SK-N-SH treated with all-trans-retinoic acid at 6 μM for 48 hours (cell line): ENCODE data around the gene SBNO1.

Experiments used
- ATAC-seq: fragments of 200-7000 bp; cut with Tn5 transposase; 3 replicates; pipeline ENCODE4 v1.9.1; 2020; ENCODE audit warnings: mild to moderate bottlenecking, moderate library complexity
- ARNTL ChIP-seq: fragments of 450-650 bp; formaldehyde crosslinking; IDR thresholded peaks from 2 replicates; pipeline ENCODE4 v1.5.0; 2020; ENCODE audit warnings: low read depth, mild to moderate bottlenecking, moderate library complexity, borderline replicate concordance
- CSDC2 ChIP-seq: fragments of 250-450 bp; sonication (Bioruptor Pico); IDR thresholded peaks from 2 replicates; pipeline ENCODE4 v1.5.0; 2020; ENCODE audit warnings: mild to moderate bottlenecking, moderate library complexity
- ESRRG ChIP-seq: fragments of 250-450 bp; sonication (Bioruptor Pico); IDR thresholded peaks from 2 replicates; pipeline ENCODE4 v1.6.1; 2021; ENCODE audit warnings: mild to moderate bottlenecking
- GLIS3 ChIP-seq: fragments of 250-450 bp; sonication (Bioruptor Pico); IDR thresholded peaks from 2 replicates; pipeline ENCODE4 v1.5.0; 2020; ENCODE audit warnings: mild to moderate bottlenecking, moderate library complexity
- OSR1 ChIP-seq: fragments of 250-450 bp; sonication (Bioruptor Pico); IDR thresholded peaks from 2 replicates; pipeline ENCODE4 v1.8.0; 2022; ENCODE audit warnings: moderate library complexity, mild to moderate bottlenecking, inconsistent platforms
- RARB ChIP-seq: fragments of 250-450 bp; sonication (Bioruptor Pico); IDR thresholded peaks from 2 replicates; pipeline ENCODE4 v1.8.0; 2021; ENCODE audit warnings: mild to moderate bottlenecking, moderate library complexity
- TCF4 ChIP-seq: fragments of 250-450 bp; sonication (Bioruptor Pico); IDR thresholded peaks from 2 replicates; pipeline ENCODE4 v1.8.0; 2021; ENCODE audit warnings: mild to moderate bottlenecking, moderate library complexity, borderline replicate concordance
- TSHZ2 ChIP-seq: fragments of 250-450 bp; sonication (Bioruptor Pico); IDR thresholded peaks from 2 replicates; pipeline ENCODE4 v1.5.0; 2020; ENCODE audit warnings: mild to moderate bottlenecking, moderate library complexity
- ZC3H10 ChIP-seq: fragments of 250-450 bp; sonication (Bioruptor Pico); IDR thresholded peaks from 2 replicates; pipeline ENCODE4 v1.5.1; 2021; ENCODE audit warnings: mild to moderate bottlenecking, moderate library complexity
- ZFP3 ChIP-seq: fragments of 250-450 bp; sonication (Bioruptor Pico); IDR thresholded peaks from 2 replicates; pipeline ENCODE4 v1.5.0; 2020; ENCODE audit warnings: mild to moderate bottlenecking, moderate library complexity
- ZFP30 ChIP-seq: fragments of 450-650 bp; formaldehyde crosslinking; IDR thresholded peaks from 2 replicates; pipeline ENCODE4 v1.5.0; 2022; ENCODE audit warnings: mild to moderate bottlenecking, moderate library complexity
- ZNF70 ChIP-seq: fragments of 450-650 bp; formaldehyde crosslinking; IDR thresholded peaks from 2 replicates; pipeline ENCODE4 v1.5.0; 2020; ENCODE audit warnings: mild to moderate bottlenecking, moderate library complexity
- ZNF8 ChIP-seq: fragments of 450-650 bp; formaldehyde crosslinking; IDR thresholded peaks from 2 replicates; pipeline ENCODE4 v1.5.0; 2020; ENCODE audit warnings: mild to moderate bottlenecking, moderate library complexity
- TF ChIP-seq, protein P1 (sequence below): fragments of 250-450 bp; sonication (Bioruptor Pico); IDR thresholded peaks from 2 replicates; pipeline ENCODE4 v1.8.0; 2020; ENCODE audit warnings: mild to moderate bottlenecking, moderate library complexity, borderline replicate concordance
- TF ChIP-seq, protein P2 (sequence below): fragments of 250-450 bp; sonication (Bioruptor Pico); IDR thresholded peaks from 2 replicates; pipeline ENCODE4 v1.5.1; 2021; ENCODE audit warnings: mild to moderate bottlenecking, moderate library complexity

Gene SBNO1

GRCh38 chr12:123397400-123397799 lies 32.8 kb upstream of the SBNO1 start:
- TF ChIP-seq, protein P1, sequence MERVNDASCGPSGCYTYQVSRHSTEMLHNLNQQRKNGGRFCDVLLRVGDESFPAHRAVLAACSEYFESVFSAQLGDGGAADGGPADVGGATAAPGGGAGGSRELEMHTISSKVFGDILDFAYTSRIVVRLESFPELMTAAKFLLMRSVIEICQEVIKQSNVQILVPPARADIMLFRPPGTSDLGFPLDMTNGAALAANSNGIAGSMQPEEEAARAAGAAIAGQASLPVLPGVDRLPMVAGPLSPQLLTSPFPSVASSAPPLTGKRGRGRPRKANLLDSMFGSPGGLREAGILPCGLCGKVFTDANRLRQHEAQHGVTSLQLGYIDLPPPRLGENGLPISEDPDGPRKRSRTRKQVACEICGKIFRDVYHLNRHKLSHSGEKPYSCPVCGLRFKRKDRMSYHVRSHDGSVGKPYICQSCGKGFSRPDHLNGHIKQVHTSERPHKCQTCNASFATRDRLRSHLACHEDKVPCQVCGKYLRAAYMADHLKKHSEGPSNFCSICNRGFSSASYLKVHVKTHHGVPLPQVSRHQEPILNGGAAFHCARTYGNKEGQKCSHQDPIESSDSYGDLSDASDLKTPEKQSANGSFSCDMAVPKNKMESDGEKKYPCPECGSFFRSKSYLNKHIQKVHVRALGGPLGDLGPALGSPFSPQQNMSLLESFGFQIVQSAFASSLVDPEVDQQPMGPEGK, result no peak
- TF ChIP-seq OSR1 (CRISPR knock-in tag) (no peak), ARNTL (no peak), ZFP3 (CRISPR knock-in tag) (no peak), ZNF8 (no peak), CSDC2 (CRISPR knock-in tag) (no peak), TSHZ2 (CRISPR knock-in tag) (no peak), ZNF70 (CRISPR knock-in tag) (no peak), ZC3H10 (CRISPR knock-in tag) (no peak), ESRRG (CRISPR knock-in tag) (no peak)
- TF ChIP-seq, protein P2, sequence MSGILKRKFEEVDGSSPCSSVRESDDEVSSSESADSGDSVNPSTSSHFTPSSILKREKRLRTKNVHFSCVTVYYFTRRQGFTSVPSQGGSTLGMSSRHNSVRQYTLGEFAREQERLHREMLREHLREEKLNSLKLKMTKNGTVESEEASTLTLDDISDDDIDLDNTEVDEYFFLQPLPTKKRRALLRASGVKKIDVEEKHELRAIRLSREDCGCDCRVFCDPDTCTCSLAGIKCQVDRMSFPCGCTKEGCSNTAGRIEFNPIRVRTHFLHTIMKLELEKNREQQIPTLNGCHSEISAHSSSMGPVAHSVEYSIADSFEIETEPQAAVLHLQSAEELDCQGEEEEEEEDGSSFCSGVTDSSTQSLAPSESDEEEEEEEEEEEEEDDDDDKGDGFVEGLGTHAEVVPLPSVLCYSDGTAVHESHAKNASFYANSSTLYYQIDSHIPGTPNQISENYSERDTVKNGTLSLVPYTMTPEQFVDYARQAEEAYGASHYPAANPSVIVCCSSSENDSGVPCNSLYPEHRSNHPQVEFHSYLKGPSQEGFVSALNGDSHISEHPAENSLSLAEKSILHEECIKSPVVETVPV (CRISPR knock-in tag), result no peak
- ATAC-seq, result no peak

- ATAC-seq, result no peak
- TF ChIP-seq ZC3H10 (CRISPR knock-in tag) (no peak), ZNF70 (CRISPR knock-in tag) (no peak), OSR1 (CRISPR knock-in tag) (no peak), ARNTL (no peak), TCF4 (CRISPR knock-in tag) (no peak), ZFP30 (CRISPR knock-in tag) (no peak), GLIS3 (CRISPR knock-in tag) (no peak), RARB (CRISPR knock-in tag) (no peak), ZFP3 (CRISPR knock-in tag) (no peak), ESRRG (CRISPR knock-in tag) (no peak)
- TF ChIP-seq, protein P1, result no peak
- TF ChIP-seq, protein P2 (CRISPR knock-in tag), result no peak
These were observed 32.3 kb upstream of the SBNO1 start for GRCh38 chr12:123396954-123397353.

DNA sequence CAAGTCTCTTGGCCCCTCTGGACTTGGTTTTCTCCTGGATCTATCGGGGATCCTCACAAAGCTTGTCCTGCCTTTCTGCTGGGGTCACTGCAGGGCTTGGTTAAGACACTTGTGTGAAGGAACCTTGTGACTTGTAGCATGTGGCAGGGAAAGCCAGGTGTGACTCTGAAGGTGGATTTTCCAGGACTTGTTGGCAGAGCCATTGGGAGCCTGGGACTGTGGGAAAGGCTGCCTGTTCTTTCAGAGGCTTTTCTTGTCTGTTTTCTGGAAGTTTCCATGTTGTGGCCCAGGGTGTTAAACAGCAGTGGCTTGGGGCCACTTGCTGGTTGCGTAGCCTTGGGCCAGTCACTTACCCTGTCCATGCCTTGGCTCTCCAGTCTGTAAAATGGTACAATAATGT lies 31.9 kb upstream of the SBNO1 start:
- TF ChIP-seq OSR1 (CRISPR knock-in tag), result no peak
- TF ChIP-seq TSHZ2 (CRISPR knock-in tag), result no peak
- no peak for TF ChIP-seq ZFP30 (CRISPR knock-in tag)
- no peak for TF ChIP-seq ZFP3 (CRISPR knock-in tag)
- no peak for TF ChIP-seq ARNTL
- TF ChIP-seq RARB (CRISPR knock-in tag), result no peak

More for the DNA sequence above, 31.9 kb upstream of the SBNO1 start:
- no peak for ATAC-seq
